GM18520 (cell line): ENCODE measurements around the gene PFKFB3.

Experiments used
- ATAC-seq: cut with Tn5 transposase; IDR thresholded peaks from one replicate; pipeline ENCODE4 v1.9.1; 2021; ENCODE audit not compliant: unreplicated experiment

PFKFB3 gene

DNA sequence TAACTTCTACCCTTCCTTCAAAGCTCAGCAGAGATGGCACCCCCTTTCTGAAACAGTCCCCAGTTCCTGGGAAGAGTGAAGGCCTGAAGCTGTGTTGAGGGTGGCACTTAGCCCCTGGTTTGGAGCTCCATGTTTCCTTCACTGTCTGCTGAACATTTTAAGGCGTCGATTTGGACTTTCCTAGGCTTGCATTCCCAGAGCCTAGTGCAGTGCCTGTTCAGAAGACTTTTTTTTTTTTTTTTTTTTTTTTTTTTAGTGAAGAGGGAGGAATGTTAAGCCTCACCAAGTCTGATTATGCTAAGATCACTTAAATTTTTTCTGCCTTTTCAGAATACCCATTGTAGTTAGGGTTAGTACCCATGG is 97.0 kb downstream of the PFKFB3 start:
- ATAC-seq, result no peak

DNA sequence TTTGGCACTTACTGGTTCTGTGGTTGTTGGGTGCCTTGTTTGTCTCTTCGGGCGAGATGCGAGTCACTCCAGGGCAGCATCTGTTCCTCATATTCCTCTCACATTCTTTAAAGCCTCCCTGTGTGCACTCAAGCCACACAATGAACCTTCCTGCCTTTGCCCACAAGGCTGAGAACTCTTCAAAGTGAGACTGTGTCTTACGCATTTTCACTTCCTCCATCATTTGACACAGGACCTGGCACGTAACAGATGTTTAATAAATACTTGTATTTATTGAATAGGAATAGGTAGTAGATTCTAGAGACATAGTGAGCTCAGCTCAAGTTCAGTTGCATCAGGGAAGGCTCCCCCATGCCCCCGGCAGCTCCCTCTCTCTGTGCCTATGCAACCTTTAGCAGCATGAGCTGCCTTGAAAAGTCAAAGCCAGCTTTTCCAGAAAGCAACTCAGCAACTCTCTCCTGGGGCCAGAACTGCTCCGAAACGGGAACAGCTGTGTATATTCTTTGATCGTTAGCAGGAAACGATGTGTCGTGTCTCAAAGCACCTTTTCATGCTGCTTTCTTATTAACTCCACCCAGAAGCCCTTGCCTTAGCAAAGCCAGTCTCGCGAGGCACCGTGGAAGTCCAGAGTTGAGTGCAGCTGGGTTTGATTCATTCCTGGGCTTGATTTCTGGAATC is 97.5 kb downstream of the PFKFB3 start:
- peak; percentile 77 for ATAC-seq

DNA sequence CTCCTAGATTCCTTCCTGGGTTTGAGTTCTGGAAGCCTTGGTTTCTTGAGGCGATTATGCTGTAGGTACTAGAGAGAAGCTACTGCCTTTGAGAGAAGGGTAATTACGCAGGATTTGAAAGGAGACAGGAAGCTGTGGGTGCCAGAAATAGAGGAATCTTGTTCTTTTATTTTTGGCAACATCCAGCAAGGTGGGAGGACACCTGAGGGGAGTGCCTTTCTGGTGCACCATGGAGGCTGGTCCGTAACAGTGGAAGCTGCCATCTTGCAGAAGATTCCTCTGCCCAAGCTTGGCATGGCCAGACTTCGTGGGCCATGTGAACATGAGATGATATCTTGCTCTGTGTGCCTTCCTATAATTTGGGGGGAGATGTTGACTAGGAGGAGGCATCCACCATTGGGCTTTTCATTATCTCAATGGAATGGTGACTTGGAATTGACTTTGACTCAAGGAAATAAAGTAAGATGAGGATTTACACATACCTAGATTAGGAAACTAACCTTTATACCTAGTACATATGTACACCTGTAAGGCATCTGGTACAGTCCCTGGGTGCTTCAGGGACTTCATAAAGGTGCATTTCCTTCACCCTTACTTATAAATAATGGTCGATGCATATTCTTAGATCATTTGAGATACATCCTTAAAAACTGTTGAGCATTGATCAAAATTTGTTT is 98.2 kb downstream of the PFKFB3 start:
- ATAC-seq, result no peak

DNA sequence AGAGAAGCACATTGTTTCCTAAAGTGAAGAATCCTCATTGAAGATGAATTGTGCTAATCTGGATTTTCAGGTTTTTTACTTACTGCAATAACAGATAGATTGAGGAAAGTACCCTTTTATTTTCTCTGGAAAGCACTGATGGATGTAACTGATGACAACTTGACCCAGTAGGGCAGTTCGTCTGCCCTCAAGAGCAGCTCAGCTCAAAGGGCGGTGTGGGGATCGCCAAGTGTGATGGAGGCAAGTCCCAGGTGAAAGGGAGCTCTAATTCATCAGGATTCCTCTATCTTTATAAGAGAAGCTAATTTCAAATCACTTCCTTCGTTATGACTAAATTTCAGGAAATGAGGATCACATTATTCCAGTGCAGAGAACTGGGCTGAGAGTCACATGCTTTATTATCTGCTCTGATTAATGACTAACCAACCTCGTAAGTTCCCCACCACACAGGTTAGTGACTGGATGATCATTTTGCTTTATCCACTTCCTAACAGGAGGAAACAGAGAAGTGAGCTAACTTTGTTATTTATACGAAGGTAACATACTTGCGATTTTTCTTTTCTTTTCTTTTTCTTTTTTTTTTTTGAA is 98.8 kb downstream of the PFKFB3 start:
- no peak for ATAC-seq
